Activated T-helper 9 cell treated with anti-CD3 and anti-CD28 coated beads, Interleukin-2, amount 50 U/mL, for 16 hours (primary cell): Measurements from ENCODE around the gene KRT6B.

Experiments
- DNase-seq: peaks from one replicate; pipeline ENCODE4 v3.0.0-alpha.2; 2020; ENCODE audit warnings: low read depth

The KRT6B gene

DNA sequence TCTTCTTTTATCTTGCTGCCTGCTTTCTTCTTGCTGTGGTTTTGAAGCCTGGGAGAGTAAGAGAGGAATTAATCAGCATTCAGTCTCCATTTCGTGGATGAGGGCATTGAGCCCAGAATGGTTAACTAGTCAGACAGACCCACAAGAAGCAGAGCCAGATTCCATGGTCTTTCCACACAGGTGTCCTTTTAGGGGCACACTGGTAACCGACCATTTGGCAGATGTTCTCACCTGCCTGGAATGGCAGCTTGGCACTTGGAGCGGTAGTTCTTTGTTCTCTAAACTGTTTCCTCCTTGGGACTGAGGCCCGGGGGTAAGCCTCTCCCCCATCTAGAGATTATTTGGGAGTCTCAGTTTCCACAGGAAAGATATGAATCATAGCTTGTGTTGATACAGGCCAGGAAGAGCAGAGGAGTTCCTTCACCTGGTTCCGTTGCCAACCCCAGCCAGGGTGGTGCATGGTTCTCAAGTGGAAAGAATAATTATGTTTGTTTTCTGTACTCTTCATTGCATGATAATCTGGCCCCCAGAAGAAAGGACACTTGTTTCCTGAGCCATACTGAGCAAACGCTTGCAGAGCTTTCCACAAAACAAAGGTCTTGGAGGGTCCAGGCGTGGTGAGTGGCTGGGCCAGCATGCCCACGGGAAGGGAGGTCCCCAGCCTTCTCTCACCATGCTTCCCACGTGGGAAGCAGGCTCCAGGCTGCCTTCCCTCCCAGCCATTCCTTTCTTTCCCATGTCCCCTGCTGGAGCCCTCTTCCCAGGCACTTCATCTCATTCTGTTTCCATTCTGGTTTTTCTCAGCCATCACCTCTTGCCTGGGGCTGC lies 15.7 kb downstream of the KRT6B start:
- DNase-seq: no peak

DNA sequence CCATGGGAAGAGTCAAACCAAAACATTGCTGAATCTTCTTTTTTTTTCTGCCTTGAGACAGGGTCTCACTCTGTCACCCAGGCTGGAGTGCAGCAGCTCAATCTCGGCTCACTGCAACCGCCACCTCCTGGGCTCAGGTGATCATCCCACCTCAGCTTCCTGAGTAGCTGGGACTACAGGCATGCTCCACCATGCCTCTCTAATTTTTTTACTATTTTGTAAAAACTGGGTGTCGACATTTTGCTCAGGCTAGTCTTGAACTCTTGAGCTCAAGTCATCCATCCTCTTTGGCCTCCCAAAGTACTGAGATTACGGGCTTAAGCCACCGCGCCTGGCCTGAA lies 16.3 kb downstream of the KRT6B start:
- DNase-seq: no peak

DNA sequence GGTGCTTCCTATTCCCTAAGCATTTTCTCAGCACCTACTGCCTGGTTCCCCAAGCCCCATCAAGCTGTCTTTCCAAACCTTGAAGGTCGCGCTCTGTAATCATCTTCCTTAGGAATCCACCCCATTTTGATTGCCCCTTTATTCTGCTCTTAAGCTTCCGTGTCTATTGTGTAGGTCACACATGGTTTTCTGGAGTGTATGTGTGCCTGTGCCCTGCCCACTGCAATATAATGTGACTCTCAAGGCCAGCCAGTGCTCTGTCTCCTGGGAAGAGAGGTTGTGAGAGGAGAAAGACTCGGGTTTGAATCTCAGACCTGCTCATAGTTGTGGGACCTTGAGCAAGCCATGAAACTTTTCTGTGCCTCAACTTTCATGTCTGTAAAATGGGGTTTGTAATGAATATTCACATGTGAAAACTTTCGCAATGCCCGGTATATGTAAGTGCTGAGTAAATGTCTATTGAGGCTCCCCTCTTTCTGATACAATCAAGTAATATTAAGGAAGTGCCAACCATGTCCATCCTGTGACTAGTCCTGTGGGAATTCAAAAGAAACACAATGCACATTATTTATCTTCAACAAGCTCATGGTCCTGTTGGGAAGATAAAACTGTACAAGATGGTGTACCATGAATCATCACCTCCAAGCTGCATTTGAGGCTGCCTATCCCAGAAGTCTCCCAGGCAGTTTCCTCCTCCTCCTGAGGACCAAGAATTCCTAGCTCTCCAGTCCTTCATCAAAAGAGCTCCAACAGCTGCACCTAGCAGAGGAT lies 17.0 kb downstream of the KRT6B start:
- DNase-seq: no peak

DNA sequence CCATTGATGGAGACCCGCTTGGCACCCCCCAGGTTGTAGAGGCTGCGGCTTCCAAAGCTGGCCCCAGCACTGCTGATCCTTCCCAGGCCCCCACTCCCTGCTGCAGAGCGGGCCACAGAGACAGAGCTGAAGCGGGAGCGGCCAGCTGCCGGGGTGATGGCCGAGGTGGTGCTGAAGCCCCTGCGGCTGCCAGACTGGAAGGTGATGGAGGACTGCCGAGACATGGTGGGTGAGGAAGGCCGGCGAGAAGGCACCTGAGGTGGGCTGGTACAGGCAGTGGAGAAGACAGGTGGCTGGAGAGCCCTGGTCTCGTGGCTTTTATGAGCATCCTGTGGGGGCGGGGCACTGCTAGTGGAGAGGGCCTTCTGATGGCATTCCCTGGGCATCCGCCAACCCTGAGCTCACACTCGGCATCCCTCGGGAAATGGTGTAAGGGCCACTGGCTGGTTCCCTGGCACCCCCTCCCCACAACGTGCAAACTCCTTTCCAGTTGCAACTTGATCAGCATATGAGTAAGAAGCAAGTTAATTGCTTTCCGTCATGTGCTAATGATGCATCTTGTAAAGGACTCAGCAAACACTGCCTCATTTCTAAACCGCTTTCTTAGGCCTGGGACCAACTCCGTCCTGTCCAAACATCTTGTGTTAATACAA lies 17.7 kb downstream of the KRT6B start, which contains the start of gene KRT75:
Gene KRT75 (minus strand): TSS at position 291 of the 653 bp plus-strand sequence. CDS start 67 bp downstream, at position 224.
- DNase-seq: no peak

DNA sequence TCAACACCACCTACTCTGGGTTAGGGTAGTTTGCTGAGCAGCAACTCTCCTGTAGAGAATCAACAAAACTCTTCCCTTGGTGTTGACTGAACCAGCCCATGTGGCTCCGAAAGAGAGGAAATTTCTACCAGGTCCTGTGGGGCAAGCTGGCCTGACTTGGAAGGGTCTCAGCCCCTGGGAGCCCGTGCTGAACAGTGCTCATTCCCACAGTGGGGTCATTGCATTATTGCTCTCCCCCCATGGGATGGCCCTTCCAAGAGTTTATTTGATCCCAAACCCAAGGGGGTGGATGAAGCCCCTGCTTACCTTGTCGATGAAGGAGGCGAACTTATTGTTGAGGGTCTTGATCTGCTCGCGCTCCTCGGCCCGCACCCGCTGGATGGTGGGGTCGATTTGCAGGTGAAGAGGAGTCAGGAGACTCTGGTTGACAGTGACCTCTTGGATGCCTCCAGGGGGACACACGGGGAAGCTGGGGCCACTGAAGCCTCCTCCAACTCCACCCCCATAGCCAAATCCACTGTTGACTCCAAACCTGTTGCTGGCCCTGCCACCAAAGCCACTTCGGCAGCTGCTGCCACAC lies 18.4 kb downstream of the KRT6B start:
- no peak for DNase-seq

DNA sequence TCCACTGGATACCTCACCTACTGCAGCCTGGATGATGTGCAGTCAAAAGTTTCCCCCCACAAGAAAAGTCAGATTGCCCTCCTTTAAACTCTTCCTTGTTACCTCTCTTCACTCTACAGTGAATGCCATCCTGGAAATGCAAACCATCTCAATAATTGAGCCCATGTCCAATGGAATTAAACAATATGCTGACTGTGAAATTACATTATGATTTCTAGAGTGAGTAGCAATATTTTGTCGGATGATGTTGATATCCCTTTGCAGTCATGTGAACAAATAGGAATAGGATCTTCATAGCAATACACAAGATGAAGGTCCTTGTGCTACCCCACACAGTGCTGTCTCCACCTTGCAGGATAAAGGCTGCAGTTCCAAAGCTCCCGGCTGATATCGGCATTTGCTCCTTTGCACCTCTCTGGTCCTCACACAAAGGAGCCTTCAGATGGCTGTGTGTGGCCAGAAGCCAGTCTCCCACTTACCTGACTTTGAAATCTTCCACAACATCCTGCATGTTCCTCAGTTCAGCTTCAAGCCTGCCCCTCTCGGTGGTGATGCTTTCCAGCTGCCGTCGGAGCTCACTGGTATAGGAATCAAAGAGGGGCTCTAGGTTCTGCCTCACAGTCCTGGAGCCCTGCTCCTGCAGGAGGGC lies 19.3 kb downstream of the KRT6B start:
- no peak for DNase-seq

DNA sequence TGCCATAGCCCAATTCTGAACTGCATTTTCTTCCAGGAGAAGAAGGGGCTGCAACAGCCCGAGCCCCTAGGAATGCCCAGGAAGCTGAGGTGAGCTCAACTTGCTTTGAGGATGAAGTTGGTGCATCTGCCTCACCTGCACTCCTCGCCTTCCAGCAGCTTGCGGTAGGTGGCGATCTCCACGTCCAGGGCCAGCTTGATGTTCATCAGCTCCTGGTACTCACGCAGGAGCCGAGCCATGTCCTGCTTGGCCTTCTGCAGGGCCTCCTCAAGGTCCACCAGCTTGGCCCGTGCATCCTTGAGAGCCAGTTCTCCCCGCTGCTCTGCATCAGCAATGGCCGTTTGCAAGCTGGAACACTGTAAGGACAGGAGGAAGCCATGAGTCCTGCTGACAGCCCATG lies 23.8 kb downstream of the KRT6B start:
- no peak for DNase-seq

DNA sequence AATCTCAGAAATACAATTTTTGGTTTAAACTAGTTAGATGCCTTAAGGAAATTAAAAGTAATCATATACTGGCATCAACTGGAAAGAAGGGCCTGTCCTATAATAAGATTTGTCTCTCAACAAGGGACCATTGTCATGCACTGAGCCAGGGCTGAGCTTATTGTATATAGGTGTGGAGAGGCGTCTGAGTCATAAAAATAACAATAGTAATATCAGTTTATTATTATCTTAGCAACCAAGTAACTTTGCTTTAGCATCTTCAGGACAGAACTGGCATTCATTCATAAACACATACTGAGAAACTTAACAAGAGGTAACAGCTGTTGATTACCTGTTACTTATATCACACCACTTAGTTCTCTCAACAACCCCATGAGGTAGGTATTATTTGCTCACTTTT lies 24.9 kb downstream of the KRT6B start:
- no peak for DNase-seq

DNA sequence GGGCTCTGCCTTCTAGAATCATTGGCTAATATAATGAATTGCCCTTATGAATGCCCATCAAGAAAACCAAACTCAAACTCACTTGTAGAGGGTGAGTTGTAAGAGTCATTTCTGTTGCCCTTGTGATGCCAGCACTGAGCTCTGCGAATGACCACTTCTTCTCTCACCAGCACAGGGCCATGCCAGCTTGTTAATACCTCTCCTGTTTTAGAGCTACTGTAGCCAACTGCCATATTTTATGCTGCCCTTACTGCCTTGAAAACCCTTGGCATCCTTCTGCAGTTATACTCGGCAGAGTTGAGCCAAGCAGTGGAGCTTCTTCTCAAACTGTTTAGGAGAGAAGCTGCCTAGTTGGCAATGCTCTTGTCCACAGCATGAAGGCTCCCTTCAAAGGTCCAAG lies 25.9 kb downstream of the KRT6B start:
- DNase-seq: no peak

DNA sequence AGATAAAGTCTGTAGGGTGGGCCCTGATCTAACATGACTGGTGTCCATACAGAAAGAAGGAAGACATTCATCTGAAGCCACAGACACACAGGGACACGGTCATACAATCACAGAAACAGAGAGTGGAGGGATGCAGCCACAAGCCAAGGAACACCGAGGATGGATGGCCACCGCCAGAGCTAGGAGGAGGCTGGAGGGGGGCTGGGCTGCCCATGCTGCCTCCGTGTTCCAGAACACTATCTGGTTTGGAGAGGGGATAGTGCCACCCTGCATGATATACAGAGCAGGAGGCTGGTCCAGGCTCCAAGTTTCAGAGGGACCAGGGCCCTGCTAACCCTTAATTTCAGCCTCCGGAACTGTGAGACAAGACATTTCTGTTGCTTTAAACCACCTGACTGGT lies 26.5 kb downstream of the KRT6B start:
- no peak for DNase-seq

DNA sequence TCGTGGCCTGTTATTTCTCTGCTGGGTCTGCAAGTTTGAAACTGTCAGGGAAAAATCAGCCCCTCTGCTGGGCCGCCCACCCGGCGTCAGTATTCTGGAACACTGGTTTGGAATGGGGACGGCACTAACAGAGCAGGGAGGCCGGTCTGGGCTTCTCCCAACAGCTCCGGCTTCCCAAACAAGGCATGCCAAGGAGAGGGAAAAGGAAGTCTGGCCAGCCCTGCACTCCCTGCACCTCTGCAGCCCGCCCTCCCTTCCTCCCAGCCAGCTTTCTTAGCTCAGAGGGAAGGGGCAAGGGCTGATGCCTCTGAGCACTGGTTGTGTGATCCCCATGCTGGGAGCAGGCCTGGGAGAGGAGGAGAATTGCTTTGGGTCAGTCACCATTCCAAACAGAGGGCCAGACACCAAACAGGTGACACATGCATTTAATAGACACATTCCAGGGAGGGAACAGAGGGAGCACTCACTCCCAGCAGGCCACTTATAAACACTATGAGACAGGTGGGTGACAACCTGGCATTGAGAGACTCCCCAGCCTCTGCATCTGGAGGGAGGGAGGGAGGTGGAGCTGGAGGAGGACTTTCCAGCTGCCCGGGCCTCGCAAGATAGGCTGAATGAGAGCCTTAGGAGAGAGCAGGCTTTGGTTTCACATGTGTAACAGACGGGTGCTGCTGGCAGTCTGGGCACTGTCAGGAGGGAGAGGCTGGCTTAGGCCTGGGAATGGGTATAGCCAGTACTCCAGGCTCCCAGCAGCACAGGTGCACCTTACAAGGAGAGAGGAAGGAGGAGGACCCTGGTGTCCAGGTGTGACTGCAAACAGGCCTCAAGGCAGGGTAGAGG lies 28.1 kb downstream of the KRT6B start:
- DNase-seq: no peak

DNA sequence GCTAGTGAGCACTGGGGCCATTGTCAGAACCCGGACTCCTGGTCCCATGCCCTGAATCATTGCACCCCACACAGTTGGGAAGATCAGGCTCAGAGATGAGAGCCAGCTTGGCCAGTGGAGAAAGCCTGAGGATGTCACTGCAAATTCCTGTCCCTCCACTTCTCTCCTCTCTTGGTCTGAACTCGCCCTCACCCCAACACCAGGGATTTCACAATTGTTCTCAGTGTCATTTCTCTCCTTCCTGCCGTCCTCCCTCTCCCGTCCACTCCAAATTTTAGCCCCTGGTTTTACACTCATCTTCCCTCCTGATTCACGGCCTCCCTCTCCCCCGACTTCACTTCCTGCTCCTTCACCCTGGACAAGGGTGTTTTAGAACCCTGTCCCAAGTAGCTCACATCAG lies 28.9 kb downstream of the KRT6B start:
- DNase-seq: no peak

DNA sequence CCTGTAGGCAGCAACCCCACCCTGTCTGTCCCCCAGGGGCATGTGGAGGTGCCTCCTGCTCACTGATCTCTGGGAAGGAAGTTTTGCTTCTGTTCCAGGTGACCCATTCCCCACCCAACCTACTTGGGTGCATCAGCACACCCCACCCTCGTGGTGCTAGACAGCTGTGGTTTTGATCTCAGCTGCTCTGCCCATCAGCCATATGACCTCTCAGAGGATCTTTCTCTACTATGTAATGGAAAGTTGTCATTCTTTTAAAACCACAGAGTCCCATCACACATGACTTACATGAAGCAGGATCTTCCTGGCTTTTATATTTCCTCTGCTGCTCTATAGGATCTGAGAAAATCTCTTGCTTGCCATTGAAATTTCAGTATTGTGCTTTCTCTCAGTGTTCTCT lies 32.3 kb downstream of the KRT6B start:
- no peak for DNase-seq

DNA sequence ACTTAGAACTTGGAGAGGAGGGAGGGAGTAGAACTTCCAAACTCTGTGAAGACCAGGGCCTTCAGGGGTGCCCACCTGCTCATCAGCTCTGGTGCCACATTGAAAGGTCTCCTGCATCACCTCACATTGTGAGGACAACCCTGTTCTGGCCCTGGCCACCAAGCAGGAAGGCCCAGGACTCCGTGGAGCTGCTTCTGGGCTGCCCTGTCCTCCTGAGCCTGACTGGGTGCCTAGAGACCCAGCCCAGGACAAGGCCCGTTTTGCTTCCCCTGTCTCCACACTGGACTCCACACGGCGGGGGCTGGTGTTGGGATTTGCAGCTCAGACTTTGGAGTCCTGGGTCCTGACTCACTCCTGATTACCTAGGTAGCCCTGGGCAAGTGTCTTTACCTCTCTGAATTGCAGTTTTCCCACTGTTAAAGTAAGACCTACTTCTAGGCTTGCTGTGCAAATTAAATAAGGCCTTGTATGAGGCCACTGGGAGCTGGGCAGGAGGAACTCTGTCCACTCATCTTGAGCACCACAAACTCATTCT lies 33.3 kb downstream of the KRT6B start:
- DNase-seq: no peak

DNA sequence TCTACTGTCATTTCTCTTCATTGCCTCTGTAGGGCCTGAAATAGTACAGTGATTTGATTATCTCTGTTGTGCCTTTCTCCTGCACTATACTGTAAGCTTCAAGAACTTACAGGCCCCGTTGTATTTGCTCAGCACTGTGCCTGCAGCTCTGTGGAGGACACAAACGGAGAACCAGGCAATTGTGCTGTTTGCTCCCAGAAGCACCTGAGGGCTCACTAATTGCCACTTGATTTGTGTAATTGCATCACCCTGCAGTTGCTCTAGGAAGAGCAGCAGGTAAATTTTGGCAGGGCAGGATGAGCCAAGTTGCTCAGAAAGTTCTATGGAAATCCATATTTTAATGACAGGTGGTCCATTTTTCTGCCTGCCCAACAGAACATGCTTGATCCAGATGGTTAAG lies 34.2 kb downstream of the KRT6B start:
- no peak for DNase-seq

DNA sequence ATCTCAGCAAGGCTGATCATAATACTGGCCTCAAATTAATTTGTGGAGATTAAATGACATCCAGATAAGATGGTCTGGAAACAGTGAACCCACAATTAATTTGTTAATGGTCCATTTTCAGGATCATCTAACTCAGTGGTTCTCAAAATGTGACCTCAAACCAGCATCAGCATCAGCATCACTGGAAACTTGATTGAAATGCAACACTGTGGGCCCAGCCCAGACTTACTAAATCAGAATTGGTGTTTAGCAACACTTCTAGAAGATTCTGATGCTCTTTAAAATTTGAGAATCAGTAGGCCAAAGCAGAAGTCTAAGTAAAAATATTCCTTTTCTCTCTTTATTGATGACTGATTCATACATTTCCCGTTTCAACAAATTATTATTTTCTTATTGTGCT lies 35.2 kb downstream of the KRT6B start:
- DNase-seq: no peak

DNA sequence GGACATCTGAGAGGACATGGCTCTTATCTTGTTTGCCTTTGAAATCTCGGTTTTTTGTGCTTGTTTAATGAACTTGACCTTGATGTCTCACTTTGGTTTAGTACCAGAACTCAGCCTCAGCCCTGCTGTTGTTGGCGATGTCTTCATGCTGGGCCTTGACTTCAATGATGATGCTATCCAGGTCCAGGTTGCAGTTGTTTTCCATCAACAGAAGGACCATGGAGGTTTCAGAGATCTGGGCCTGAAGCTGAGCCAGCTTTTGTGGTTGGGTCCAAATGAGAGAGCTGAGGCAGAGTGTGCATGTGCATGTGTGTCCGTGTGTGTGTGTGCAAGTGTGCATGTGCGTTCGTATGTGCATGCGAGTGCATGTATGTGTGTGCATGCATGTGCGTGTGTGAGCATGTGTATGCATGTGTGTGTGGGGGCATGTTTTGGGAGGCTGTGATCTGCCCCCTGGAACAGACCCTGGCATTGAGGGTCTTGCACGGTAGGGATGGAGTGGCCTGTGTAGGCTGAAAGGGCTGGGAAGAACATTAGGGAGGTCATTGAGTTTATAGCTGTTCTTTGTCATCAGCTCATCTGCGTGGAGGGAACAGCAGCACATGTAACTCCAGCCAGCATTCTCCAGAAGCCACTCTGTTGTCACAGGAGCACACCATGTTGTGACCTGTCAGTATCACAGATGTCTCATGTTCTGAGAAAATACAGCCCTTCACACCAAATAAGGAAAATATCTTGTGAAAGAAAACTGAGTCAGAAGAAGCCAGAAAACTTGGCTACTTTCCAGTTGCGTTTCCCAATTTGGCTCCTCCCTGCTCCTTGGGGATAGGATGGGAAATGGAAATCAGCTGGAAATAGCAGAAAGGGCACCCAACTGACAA lies 35.8 kb downstream of the KRT6B start:
- no peak for DNase-seq

DNA sequence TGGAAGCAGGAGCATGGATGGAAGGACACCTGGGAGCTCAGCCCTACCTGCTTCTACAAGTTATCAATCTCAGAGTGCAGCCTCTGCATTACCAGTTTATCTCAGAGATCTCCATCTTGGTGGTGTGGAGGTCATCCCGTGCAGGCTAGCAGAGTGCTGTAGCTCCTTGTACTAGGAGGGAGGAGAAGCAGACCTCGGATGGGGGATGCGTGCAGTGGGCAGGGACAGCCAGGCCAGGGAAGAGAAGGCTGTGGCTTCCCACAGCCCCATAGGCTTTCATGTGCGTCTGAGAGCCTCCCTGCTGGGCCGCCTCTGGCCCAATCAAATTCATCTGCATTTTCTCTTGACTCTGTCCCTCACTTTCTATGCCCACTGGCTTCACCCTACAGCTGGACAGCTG lies 37.0 kb downstream of the KRT6B start:
- DNase-seq: no peak

DNA sequence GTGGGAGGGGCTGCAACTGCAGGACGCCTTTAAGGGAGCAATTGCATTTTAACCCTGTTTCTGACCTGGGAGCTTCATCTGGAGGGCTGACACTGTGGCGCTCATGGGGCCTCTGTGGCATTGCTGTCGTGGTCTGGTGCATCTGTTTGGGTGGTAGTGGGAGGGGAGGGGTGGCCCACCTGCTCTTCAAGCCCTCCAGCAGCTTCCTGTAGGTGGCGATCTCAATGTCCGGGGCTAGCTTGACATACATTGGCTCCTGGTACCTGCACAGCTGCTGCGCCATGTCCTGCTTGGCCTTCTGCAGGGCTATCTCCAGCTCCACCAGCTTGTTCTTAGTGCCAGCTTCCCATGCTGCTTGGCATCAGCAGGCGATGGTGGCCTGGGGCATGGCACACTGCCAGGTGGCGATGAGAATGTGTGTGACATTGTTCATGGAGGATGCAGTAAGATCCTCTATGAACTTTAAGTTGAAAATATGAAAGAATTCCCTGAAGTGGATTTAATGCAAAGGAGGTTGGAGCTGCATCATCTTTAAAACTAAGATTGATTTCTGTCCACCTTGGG lies 38.1 kb downstream of the KRT6B start:
- no peak for DNase-seq

DNA sequence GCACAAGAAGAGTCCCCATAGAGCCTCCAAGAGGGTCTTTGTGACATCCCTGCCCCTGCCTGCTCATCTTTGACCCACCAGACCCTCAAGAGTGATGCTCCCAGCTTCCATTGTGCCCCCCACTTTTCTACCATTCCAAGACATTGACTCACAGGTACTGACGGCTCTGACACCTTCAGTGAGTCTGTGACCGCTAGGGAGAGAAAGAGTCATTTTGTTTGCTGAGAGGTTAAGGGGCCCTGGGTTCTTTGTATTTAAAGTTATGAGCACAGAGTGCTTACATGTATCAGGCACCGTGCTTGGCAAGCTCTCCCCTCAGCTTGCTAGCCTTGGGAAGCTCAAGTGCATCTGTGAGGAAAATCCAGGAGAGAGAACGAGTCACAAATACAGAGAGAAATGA lies 38.7 kb downstream of the KRT6B start:
- DNase-seq: no peak
